Limb (tissue), 2 donors: ENCODE measurements around the gene NCL.
"Not testable (repeated sequence)": the region's sequence is repeated elsewhere in the genome, so short reads cannot be mapped to it uniquely, and the experiment has no call there.

Source experiments
- DNase-seq, 2 donors: peaks; one replicate each; pipeline ENCODE4 v3.0.0-alpha.2; 2016; ENCODE audit errors: extremely low spot score in 2 of 2

Gene NCL

DNA sequence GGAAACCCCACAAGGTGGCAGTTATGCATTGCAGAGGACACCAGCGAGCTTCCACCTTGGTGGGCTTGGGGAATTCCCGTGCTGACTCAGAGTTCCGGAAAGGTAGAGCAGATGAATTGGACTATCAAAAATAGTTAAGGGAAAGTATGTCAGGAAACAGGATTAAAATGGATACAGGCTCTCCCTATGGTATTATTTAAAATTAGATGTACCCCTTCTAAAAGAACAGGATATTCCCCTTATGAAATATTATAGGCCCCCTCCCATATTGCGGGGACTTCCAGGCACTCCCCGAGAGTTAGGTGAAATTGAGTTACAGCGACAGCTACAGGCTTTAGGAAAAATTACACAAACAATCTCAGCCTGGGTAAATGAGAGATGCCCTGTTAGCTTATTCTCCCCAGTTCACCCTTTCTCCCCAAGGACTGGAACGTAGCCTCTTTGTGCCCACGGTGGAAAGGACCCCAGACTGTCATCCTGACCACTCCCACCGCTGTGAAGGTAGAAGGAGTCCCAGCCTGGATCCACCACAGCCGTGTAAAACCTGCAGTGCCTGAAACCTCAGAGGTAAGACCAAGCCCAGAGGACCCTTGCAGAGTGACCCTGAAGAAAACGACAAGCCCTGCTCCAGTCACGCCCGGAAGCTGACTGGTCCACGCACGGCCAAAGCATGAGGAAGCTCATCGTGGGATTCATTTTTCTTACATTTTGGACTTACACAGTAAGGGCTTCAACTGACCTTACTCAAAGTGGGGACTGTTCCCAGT, 58.5 kb downstream of the NCL start:
- DNase-seq: not testable (repeated sequence)

DNA sequence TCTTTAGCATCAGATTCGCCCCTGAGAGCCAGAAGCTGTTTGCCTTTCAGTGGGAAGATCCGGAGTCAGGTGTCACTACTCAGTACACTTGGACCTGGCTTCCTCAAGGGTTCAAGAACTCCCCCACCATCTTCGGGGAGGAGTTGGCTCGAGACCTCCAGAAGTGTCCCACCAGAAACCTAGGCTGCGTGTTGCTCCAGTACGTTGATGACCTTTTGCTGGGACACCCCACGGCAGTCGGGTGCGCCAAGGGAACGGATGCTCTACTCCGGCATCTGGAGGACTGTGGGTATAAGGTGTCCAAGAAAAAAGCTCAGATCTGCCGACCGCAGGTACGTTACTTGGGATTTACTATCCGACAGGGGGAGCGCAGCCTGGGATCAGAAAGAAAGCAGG, 60.1 kb downstream of the NCL start:
- not testable (repeated sequence) for DNase-seq
